ENCODE results near the gene SSRP1. TPM values are rescaled to one million over a fixed set of nuclear protein-coding genes. Genes with fewer than 3 reads are reported as not detected.
A peak's percentile ranks its signal among the peaks of the same experiment; 100 is the strongest.
"Not testable (repeated sequence)": the region's sequence is repeated elsewhere in the genome, so short reads cannot be mapped to it uniquely, and the experiment has no call there.

Gene SSRP1
- total RNA-seq, 1 experiment from 2014 or later, result 249 TPM

DNA sequence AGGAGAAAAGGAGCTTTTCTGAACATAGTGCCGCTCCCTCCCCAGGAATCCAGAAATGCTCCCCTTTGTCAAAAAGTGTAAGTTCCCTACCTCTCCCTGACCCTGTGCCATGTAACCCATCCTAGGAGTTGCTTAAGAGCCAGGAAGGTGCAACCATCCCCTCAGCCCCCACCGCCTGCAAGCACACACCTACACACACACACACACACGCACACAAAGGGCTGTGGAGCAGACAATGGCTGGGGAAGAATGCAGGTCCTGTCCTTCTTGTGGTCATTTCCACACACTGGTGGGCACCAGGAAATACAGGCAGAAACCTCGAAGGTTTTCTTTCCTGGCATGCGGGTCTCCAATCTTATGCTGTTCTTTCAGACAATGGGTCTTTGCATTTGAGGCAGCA, 3.6 kb upstream of the SSRP1 start:
- DNase-seq (ENCODE audit: low read depth), result no peak

DNA sequence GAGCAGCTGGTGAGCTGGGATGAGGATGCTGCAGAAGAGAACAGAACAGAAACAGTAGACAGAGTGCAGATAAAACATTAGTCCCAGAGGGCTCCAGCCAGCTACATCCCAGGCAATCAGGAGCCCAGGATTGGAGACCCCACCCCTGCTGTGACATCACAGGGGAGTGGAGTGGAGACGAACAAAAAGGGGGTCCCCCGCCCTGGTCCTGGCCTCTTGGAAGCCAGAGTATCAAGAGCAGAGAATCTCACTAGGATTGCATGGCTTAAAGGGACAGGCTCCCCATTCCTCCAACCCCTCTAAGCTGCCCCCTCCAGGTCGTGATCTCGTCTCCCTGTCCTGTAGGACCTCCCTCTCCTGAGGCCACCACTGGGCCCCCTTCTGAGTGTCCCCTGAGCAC, 2.5 kb upstream of the SSRP1 start, which contains the start of gene P2RX3:
Gene P2RX3 (plus strand): TSS at position 211 of the 400 bp plus-strand sequence. CDS start 199 bp downstream, outside the sequence.
- DNase-seq (ENCODE audit: low read depth), result no peak

DNA sequence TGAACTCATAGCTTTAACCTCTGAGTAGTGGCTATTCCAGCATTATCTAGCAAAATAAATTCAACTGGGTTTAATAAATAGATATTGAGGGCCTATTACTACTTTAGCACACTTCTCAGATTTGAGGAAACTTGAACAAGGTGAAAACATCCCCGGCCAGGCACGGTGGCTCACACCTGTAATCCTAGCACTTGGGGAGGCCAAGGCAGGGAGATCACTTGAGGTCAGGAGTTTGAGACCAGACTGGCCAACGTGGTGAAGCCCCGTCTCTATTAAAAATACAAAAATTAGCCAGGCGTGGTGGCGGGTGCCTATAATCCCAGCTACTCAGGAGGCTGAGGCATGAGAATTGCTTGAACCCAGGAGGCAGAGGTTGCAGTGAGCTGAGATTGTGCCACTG, 1.2 kb upstream of the SSRP1 start:
- not testable (repeated sequence) for DNase-seq (ENCODE audit: low read depth)

DNA sequence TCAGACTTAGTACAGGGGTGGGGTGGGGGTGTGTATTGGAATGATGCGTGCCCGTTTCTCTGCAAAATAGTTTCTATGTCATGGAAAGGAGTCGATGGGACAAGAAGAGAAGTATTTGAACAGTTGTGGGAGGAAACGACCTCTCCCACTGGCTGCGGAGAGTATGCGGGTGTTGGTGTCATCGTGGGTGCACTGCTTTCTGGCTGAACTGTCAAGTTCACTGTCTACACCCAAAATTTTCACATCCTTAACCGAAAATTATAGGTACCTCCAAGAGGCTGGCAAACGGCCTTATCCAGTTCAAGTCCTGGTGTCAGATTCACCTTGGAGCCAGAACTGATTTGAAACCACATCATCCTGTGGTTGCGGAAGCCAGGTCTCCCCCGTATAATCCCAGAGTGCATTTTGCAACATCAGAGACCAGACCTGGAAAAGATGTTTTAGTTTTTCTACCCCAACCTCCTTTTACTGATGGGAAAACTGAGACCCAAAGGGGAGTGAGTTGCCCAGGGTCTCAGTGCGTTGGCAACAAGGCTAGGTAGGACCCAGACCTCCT, 497 bp upstream of the SSRP1 start:
- no peak for DNase-seq (ENCODE audit: low read depth)

DNA sequence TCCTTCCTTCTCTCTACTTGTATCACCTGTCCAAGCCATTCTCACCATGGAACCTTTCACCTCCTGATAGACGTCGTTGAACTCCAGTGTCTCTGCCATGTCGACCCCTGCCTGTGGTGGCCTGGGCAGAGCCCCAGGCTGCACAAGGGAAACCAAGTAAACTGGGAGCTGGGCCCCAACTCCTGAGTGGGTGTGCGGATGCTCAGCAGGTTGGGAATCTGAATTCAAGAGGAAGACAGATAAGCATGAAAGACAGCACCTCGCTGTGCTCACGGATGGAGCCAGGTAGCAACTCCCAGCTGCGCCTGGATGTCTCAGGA, 709 bp downstream of the SSRP1 start:
- DNase-seq (ENCODE audit: low read depth), result no peak

DNA sequence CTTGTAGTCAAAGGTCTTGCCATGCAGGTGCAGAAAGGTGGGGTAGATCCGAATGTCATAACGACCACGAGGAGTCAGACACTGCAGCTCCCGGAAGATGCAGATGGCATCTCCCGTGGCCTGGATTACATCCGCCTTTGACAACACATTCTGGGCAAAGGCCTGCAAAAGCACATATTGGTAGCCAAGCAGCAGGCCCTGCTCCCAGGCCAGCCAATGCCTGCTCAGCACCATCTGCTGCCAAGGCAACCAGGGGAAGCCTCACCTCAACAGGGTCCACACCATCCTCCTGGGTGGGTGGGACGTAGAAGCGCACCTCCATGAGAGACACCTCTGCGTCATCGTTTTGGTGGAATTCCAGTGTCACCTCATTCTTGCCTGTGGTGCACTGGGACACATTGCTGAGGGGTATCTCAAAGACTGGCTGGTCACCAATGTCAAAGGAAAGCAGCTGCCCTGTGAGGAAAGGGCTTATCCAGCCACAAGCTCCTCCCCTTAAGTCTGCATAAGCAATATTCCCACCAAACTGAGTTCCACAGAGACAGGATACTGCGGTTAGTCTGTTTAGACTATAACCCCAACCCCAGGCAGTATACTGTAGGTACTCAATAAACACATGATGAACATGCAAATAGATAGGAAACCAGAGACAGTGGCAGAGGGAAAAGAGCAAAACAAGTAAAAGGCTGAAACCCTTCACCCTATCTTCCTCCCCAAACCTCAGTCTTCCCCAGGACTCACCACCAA, 2.8 kb downstream of the SSRP1 start:
- DNase-seq (ENCODE audit: low read depth), result no peak

DNA sequence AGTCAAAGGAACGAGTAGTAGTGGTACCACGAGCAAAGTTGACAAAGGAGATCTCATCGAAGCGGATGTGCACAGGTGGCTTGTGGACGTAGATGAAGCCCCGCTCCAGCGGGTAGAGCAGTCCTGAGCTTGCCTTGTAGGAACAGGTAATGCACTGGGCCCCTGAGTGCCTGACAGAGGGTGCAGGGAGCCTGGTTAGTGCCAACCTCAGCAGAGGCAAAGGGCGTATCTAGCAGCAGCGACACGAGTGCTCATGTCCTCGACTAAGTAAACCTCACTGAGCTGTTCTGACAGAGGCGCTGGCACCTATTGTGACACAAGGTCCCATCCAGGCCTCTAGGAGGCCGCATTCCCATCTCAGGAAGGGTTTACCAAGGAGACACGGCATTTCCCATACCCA, 4.0 kb downstream of the SSRP1 start:
- DNase-seq (ENCODE audit: low read depth), result no peak

DNA sequence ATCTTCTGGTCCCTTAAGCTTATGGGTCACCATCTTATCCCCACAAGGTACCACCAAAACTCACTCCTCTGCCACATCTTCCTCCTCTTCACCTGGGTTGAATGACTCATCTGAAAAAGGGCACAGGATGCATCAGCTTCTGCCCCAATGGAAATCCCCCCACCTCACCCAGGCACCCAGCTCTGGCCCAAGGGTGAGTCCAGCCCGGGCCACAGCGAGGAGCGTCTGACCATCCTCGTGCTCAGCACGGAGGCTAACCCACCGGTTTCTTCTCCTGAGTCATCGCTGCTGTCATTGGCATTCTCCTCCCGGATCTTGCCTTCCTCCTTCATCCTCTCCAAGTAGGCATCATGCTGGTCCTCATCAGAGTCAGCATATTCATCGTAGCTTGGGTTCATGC, 5.7 kb downstream of the SSRP1 start:
- DNase-seq (ENCODE audit: low read depth), result no peak

DNA sequence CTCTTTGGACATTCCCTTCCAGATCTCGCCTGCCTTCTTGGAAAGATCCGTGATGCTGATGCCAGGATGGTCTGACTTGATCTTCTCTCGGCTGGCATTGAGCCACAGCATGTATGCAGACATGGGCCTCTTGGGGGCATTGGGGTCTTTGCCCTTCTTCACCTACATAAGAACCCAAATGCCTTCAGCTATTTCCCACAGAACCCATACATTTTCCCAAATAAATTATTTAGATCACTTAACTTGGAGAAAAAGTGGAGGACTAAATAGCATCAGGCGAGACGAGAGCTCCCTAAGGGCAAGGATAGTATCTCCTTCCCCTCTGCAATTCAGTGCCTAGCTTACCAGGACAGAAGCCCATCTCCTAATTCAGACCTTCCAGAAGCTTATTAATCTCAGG, 8.0 kb downstream of the SSRP1 start:
- DNase-seq (ENCODE audit: low read depth), result no peak

DNA sequence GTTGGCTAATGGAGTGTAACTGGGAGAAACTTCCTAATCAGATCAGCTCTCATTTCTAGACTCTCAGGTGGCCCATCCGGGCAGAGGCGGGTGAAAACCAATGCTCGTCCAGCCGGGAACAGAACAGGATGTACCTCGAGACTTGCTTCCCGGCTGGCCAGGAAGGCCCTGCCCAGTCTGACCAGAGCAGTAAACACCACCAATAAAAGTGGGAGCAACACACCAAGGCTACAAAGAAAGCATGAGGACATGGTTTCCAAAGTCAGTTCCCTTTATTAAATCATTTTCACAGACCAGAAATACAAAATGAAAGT, 10.0 kb downstream of the SSRP1 start:
- no peak for DNase-seq (ENCODE audit: low read depth)

DNA sequence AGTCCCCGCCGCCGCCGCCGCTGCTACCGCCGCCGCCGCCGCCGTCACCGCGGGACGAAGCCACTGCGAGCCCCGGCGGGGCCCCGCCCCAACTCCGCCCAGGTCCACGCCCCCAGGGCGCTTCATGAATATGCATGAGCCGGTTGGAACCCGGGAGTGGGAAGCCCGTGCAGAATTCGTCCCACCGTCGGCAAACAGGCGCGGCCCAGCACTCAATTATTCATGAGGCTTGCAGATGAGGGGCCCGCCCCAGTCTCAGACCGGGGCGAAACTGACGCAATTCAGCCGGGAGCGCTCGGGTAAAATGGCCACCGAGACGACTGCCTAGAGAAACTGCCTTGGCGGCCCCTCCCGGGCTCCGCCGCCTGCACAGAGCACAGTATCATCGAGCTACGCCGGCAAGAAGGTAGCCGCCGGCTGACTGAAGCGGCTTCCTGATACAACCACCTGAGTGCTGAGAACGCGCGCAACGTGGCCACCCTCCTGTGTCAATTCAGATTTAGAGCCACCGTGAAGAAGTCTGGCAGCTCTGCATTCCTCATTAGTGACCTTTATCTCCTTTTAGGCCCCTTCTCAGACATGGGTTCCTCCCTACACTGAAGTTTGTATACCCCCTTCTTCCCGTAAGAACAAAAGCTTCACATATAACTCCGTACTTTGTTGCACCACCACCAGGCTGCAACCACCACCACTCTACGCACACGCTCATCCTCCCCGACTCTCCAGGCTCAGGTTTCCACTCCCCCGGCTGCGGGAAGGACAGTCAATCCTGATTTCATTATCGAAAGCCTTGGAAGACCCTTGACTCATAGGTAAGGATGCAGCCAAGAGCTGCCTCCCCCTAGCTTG, 10.6 kb downstream of the SSRP1 start, which contains the start of gene TNKS1BP1:
Gene TNKS1BP1 (minus strand): TSS at position 67 of the 849 bp plus-strand sequence. CDS start 3,067 bp downstream, outside the sequence.
- peak; percentile 94 for DNase-seq (ENCODE audit: low read depth)

DNA sequence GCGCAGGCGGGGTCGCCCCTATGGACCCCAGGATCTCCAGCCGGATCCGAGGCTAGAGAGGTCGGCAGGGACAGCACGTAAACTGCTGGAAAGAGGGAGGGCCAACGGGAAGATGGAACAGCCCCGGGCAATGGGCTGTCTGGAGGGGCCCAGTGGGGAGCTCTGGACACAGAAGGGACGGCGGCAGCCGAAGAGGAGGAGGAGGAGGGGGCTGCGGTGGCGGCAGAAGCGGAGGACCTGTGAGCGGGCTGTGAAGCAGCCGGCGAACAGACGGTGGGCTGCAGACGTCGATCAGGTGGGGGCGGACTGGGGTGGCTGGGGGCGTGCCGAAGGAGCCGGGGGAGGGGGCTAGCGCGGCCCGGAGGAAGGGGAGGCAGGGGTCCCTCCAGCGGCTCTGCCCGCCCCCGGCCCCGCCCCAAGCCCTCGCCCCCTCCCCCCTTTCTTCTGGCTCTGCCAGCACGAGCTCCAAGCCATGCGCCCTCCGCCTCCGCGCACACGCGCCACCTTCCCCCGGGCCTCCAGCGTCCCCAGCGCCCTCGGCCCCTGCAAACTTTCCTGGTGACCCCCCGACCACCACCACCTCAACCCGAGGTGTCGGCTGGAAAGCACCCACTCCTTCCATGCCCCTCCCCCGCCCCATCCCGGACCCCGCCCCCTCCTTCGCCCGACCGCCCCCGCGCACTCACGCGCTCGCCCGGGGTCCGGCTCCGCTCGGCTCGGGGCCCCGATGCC, 11.4 kb downstream of the SSRP1 start:
- DNase-seq (ENCODE audit: low read depth), result peak; percentile 30

DNA sequence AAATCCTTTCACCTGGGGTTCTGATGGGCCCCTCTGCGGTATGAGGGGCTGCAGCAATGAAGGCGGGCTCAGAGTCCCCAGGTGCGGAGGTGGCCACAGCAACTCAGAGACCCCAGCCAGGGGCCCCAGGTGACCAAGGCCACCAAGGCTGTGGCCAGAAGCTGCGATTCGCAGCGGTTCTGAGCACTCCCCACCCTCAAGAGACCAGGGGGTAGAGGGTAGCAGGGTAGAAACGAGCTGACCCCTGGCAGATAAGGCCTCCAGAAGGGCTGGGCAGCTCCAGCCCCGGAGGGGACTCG, 11.9 kb downstream of the SSRP1 start:
- no peak for DNase-seq (ENCODE audit: low read depth)

DNA sequence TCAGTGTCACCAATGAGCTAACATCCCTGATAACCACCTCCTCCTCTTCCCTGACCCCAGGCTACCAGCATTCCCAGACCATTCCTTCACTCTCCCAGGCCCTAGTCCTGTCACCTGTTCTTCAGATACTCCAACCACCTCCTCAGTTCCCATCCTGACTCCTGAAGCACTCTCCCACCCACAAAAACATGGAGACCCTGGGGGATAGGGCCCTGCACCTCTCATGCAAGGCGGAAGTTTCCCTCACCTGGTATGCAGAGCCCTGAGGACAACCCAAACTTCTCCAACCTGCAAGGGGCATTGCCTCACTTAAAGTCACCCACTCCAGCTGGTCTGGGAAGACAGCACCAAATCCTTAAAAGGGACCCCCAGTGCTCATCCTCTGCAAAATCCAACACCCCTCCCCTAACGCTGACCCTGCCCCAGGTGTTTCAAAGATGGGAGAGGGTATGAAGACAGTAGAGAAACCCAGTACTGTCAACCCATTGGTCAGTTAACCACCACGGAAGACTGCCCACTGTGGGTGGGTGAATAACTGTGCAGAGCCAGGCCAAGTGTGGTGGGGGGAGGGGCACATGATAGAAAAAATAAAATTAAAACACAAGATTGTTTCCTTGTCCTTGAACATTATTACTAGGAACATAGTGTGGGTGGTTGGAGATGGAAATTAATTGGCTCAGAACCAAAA, 12.4 kb downstream of the SSRP1 start:
- no peak for DNase-seq (ENCODE audit: low read depth)

DNA sequence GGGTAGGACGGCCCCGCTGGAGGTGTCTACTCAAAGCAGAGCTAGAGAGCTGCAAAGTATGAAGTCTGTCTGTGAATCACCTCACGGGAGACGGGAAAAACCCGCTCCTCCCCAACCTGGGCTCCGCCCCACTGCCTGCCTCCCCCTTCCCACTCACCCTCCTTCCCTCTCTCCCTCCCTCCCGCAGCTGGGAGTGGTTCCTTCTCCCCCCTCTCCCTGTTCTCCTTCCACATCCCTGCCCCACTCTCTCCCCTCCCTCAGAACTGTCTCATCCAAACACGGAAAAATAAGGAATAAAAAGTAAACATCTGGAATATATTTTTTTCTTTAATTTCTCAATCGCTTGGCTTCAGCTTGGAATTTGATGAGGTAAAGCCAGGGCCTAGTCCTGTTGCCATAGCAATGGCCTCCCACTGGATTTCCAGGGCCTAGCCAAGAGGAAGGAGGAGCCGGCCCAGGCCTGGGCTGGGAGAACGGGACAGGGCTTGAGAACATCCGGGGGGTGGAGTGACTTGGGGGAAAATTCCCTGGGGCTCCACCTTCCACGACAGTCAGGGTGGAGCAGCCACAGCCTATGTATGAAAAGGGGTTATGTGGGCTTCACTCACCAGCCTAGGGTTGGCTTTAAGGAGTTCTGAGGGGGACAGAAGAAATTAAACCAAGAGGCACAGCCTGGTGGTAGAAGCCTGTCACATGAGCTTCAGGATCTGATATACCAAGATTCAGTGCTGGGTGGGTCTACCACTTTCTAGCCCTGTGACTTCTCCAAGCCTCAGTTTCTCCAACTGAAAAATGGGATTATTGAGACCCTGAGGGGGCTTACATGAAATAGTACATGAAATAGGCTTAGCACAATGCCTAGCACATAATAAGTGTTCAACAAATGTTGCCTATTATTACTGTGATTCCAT, 13.2 kb downstream of the SSRP1 start:
- peak; percentile 95 for DNase-seq (ENCODE audit: low read depth)

DNA sequence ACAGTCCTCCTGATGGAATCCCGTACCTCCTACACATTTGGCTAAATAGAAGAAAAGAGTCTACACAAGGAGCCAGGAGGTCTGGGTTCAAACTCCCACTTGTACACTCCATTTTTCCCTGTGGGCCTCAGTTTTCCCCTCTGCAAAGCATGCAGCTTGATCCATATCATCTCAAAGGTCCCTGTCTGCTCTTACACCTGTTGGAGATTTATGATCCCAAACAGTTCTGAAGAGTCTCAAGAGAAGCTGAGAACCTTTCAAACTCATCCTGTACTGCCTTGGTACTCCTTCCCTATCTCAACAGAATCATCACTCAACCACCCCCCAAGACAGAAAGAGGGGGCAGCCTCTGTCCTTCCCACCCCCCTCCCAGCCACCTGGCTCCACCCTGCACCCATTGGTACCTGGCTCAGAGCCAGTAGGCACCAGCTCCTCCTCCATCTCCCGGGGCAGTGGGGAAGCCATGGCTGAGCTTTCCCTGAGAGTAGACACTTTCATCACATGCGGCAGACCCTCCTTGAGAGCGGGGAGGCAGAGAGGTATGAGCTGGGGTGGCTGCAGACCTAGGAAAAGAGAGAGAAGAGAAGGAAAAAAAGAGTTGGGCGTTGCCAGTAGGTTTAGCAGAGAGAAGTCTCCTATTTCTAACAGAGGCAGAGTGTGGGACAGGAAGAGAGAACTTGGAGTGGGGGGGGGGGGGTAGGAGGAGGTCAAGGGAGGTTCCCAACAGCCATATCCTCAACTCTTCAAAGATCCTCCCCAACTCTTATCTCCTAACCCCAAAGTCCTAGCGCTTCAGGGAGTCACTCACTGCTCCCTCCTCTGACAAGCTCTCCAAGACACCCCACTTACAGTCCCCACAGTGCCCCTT, 14.1 kb downstream of the SSRP1 start:
- no peak for DNase-seq (ENCODE audit: low read depth)

DNA sequence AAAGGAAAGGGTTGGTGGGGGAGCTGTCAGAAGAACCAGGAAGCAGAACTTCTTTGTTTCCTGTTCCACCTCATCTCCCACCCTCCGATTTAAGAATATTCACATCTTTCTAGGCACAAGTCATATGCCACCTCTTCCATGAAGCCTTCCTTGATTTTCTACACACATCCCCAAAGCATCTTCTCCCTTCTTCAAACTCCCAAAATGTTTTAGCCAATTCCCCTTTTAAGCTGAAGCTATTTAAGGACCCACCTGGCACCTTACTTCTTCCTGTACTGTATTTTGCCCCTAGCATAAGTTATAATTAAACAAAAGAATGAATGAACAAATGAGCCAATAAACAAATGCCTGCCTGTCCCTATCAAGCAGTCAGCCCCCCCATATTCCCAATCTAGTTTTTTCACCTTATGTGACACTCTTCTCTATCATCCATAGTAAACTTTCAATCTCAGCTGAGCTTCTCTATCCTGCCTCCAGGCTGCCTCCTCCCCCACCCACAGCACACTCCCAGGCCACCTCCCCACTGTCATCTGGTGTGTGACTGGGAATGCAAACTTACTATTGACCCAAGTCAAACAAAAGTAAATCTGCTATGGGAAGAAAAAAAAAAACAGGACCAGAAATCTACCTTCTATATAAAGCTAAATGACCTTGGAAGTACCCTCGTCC, 14.8 kb downstream of the SSRP1 start:
- no peak for DNase-seq (ENCODE audit: low read depth)

DNA sequence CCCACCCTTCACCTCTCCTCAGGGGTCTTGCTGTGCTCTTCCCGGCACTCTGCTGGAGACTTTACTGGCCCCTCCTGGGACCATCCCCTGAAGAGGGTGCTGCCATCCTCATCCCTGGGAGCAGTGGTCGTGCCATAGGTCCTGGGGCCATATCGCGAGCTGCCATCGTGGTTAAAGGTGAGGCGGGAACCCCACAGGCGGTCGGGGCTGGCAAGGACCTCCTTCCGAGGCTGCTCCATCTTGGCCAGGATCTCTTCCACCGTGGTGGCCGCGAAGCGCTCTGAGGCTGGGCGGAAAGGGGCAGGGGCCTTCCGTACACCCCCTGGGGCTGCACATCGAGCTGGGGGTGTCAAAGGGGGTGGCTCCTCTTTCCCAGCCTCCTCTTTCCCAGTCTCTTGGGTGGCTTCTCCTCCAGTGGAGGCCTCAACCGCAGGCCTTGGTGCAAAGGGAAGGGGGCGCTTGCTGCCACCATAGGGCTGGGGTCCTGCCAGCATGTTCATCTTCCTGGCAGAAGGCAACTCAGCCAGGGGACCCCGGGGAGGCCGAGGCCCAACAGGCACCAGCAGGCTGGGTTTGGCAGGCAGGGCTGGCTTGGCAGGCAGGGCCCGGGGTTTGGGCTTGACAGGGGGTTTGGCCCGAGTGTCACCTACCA, 15.5 kb downstream of the SSRP1 start:
- DNase-seq (ENCODE audit: low read depth), result no peak
